Measurements from ENCODE around the gene TMEM242.

The TMEM242 gene

GRCh38 chr6:157288575-157288974 is 34.7 kb downstream of the TMEM242 start:
- DNase-seq (ENCODE audit: low read depth) = no peak

DNA sequence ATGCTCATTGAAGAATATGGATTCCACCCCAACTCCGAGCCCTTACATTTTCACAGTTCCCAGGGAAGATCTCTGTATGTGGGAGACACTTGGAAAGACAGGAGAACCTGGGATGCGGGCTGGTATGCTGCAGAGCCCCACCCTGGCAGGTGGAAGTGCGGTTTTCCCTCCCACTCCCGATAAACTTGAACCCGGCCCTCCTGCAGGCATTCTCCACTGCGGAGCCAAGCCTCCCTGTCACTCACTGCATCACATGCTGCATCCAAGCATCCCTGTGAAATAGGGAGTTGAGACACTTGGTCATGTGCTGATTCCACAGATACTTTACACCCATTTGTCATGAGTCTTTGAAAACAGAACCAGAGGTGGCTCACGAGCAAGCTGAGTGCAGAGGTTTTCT is 35.4 kb downstream of the TMEM242 start:
- no peak for DNase-seq (ENCODE audit: low read depth)

- DNase-seq (ENCODE audit: low read depth) = no peak
Observed at GRCh38 chr6:157287247-157287850, 36.0 kb downstream of the TMEM242 start.

GRCh38 chr6:157285422-157285779 is 37.9 kb downstream of the TMEM242 start:
- no peak for DNase-seq (ENCODE audit: low read depth)

- DNase-seq (ENCODE audit: low read depth) = no peak
Observed at GRCh38 chr6:157284738-157285421, 38.4 kb downstream of the TMEM242 start.

- no peak for DNase-seq (ENCODE audit: low read depth)
Observed at GRCh38 chr6:157283900-157284737, 39.2 kb downstream of the TMEM242 start.

DNA sequence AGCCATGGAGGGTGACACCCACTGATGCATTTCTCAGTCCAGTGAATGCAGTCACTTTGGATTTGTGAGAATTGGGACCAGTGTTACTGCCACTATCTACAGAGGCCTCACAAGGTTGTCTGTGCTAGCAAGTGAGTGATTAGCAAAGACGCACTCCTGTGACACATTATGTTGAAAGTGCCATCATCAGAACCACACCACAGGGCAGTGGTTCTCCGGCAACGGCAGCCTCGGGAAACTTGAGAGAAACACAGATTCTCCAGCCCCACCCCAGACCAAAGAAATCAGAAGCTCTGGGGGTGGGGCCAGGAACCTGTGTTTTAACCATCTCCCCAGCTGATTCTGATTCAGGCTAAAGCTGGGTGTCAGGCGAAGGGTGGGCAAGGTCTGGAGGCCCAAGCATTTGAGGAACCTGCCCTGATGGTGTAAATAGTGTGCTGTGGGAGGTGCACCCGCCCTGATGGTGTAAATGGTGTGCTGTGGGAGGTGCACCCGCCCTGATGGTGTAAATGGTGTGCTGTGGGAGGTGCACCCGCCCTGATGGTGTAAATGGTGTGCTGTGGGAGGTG is 39.9 kb downstream of the TMEM242 start:
- DNase-seq (ENCODE audit: low read depth) = no peak

GRCh38 chr6:157282284-157282683 is 41.0 kb downstream of the TMEM242 start:
- no peak for DNase-seq (ENCODE audit: low read depth)

- no peak for DNase-seq (ENCODE audit: low read depth)
Observed at GRCh38 chr6:157281570-157281969, 41.7 kb downstream of the TMEM242 start.

- no peak for DNase-seq (ENCODE audit: low read depth)
Observed at GRCh38 chr6:157280947-157281346, 42.4 kb downstream of the TMEM242 start.

DNA sequence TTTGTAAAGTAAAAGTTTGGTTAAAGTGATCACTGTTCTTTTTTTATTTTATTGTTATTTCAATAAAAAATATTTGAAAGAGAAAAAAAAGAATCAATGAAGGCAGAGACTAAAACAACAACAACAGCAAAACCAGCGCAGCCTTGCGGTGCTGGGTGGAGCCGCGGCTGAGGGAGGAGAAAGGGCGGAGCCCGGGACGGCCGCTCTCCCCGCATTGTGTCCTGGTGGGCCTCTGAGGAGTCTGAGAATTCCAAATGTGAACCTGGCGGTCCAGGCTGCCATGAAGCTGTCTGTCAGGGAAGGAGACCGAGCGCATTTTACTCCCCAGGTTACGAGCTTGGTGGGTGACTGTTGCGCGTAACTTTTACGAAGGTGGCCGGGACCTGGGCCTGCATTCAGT is 43.2 kb downstream of the TMEM242 start:
- no peak for DNase-seq (ENCODE audit: low read depth)

DNA sequence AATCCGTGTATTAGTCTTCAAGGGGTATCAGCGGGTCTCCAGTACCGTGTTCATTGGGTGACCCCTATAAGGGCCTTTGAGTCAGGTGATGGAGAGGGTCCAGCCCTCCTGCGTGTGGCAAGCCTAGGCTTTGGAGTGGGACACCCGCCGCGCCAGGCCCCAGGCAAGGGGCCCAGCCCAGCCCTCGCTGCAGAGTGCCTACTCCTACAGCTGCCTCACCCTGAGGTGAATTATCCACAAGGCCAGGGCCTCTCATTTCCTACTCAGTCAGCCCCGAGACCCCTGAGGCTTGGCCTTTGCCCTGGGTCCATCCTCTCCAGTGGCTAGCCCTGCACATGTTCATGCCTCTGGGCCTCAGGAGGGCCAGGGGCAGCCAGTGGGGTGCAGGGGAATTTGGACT is 45.1 kb downstream of the TMEM242 start:
- no peak for DNase-seq (ENCODE audit: low read depth)

DNA sequence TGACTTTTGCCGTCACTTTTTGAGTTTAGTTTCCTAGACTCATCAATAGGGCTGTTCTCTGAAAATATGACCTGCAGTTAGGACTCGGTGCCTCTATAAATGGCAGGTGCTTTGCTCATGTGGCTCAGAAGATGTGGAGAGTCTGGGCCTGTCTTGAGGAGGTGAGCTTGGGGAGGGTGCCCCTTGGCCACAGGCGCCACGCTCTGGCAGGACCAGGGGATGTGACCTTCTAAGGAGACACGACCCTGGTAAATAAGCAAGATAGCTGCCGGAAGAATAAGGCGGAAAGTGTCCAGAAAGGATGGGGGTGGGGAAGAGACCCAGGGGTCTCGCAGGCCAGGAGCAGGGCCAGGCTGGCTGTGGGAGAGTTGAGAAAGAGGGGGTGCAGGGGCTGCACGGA is 46.6 kb downstream of the TMEM242 start:
- no peak for DNase-seq (ENCODE audit: low read depth)

DNA sequence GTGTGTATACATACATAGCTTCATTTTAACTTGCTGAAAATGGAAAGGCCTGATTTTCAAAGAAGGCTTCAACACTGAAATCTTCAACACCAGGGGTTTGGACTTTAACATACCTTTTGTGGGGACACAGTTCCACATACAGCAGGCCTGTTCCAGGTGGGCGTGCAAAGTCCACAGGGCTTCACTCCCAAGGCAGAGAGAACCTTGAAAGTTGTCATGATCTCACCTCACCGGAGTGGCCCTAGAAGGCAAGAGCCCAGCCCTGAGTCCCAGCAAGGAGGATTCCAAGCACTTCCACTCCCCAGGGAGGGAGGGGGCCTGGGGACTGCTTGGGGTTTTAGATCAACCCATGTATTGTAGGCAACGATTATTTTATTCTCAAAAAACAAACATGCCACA is 47.2 kb downstream of the TMEM242 start:
- no peak for DNase-seq (ENCODE audit: low read depth)

DNA sequence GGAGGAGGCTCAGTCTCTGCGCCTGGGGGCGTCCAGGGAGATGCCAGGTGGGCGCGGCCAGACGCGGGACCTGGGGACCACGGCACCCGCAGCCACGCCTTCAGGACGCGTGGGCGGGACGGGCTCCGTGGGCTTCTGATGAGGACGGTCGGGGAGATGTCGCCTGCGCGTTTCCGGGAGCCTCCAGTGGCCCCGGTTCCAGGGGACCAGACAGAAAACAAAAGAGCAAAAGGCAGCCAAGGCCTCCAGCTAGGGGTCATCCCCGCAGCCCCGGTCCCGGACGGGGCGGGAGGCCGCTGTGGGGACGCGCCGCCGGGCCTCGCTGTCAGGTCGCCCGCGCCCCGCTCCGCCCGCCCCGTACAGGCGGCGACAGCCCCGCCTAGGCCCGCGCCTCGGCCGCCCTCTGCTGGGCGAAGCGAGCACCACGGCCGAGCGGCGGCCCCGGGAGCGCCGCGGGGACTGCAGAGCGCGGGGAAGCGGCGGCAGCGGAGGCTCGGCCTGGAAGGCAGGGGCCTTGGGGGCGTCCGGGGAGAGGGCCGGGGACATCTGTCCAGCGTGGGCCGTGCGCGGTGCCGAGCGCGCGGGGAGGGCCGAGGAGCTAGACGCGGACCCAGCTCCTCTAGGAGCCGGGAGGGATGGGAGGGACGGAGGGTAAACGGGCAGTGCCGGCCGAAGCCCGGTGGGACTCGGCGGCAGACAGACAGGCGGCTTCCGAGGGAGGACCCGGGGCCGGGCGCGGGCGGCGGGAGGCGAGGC is 48.7 kb downstream of the TMEM242 start:
- peak; percentile 82 for DNase-seq (ENCODE audit: low read depth)

- peak; percentile 64 for DNase-seq (ENCODE audit: low read depth)
Observed at GRCh38 chr6:157273756-157274470, 49.4 kb downstream of the TMEM242 start.

- peak; percentile 12 for DNase-seq (ENCODE audit: low read depth)
Observed at GRCh38 chr6:157272866-157273755, 50.2 kb downstream of the TMEM242 start.

DNA sequence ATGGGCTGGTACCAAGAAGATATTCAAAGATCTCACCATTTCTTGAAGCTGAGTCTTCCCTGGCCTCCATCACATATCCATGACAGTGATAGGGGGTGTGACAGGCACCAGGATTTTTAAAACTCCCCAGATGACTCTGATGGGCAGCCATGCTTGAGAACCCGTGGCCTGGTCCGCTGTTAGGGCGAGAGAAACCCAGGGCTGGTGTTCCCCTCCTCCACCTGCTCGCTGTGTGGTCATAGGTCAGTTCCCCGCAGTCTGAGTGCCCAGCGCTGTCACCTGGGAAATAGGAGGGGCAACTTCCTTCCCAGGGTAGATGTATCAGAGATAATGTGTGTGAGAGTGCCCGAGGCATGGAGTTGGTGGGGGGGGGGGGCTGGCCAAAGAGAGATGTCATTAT is 50.9 kb downstream of the TMEM242 start:
- no peak for DNase-seq (ENCODE audit: low read depth)

DNA sequence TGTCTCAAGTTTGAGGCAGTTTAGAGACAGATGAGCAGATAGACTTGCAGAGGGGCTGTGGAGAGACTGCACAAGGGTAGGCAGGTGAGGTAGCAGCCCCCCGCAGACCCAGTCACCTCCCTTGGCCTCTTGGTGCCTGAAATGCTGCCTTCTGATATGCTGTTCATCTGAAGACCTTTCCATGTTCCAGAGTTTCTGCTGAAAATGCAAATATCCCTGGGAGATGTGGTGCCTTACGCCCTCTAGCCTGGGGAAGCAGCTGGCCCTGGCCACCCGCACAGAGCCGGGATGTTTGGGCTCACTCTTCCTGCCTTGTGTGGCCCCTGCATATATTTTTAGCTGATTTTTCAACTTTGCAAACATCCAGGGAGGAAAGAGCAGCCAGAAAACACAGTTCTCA is 51.4 kb downstream of the TMEM242 start:
- no peak for DNase-seq (ENCODE audit: low read depth)

DNA sequence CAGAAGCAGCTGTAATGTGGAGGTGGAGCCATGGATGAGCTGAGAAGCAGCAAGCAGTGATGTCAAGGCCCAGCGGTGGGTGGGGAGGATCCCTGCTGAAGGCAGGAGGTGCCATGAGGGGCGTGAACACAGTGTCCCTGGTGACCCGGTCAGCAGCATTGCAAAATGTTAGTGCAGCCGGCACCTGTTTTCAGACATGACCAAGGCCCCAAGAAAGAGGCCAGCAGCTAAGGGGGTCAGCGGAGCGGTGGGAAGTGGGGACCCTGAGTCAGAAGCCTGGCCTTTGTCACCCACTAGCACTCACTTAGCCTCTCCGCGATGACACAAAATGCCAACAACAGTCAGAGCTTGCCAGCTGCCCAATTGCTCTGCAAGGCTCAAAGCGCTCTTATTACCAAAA is 51.9 kb downstream of the TMEM242 start:
- DNase-seq (ENCODE audit: low read depth) = no peak
